IPS-NIHi7 (cell line): ENCODE measurements around the gene ADGRD2.
A peak's percentile ranks its signal among the peaks of the same experiment; 100 is the strongest.

ENCODE experiments used
- DNase-seq: peaks from one replicate; pipeline ENCODE4 v3.0.0; 2012; ENCODE audit warnings: mixed read lengths; ENCODE audit errors: extremely low spot score

The ADGRD2 gene

DNA sequence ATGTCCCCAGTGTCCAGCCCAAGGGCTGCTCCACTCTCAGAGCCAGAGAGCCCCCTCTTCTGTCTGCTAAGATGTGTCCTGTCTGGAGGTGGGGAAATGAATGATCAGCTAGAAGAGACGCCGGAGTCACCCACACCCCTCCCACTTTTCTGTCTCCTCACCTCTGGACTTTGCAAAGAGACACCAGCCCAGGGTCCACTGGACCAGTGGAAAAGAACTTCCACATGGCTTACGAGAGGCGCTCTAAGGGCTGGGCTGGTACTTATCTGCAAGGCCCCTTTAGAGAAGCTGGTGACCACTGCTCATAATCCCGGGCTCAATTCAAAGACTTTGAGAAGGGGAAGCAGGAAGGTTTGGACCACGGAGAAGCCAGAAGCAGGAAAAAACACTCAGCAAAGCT, 47.8 kb downstream of the ADGRD2 start:
- DNase-seq, result no peak

DNA sequence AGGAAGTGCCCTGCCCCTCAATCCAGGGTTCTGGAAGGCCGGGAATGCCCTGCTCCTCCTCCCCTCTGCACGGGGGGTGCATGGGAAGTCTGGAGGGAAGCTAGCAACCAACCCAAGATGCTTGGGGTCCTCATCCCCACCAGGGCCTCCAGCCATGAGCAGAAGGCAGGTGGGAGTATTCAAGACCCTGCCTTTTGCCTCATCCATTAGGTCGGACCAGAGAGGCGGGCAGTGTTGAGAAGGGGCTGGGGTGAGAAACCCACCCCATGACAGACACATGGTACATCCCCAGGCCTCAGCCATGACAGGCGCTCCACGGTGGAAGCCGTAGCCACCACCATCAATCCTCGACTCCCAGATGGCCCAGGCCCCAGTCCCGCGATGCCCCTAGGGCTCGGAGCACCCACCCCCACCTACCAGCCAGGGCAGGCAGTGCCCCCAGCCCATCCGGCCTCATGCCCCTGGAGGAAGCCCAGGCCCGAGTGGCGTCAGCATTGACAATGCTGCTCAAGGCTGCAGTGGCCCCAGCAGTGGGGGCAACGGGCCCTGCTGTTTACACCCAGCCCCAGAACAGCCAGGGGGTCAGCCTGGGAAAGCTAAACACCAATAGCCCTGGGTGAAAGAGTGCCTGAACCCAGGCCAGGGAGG, 48.4 kb downstream of the ADGRD2 start:
- DNase-seq, result no peak

DNA sequence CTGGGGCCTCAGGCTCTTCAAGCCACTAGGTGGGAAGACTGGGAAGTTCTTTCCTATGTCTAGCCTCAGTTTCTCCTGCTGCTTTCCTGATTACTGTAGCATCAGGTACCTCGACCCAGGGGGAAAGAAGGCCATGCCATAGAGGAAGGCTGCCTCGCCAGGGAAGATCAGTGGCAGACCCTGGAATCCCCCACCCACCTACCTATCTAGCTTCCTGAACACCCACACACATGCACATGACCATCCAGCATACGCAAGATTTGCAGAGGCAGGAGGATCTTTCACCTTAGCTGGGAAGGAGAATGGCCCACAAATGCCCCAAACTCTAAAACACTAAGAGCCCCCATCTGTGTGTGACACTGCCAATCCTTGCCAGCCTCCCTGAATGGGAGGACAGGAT, 49.0 kb downstream of the ADGRD2 start:
- DNase-seq, result no peak

DNA sequence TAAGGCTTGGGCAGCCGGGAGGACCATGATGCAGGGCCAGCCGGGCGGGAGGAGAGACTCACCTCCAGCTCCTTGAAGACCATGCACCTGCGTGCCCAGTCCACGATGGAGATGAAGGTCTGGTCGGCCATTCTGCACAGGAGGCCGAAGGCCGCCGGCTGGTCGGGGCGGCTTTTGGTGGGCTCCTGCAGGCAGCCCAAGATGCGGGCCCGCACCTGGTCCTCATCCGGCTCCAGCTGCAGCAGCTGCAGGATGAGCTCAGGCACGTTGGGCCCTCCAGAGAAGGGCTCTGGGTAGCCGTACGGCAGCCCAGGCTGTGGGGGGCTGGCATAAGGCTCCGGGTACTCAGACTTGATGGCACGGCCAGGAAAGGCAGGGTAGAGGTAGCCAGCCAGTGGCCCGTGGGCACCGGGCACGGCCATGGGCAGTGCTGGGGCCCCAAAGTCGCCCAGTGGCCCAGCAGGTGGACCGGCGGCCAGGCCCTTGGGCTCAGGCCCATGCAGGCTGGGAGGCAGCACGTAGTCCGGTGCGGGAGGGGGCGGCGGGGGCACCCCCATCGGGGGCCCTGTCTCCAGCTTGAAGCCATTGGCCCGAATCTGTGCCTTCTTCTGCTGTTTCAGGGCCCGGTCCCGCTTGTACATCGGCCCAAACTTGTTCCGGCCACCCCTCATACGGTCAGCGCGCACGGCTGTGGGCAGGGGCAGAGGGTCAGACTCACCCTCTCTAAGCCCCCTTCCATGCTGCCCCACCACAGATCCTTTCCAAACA, 50.0 kb downstream of the ADGRD2 start:
- no peak for DNase-seq

DNA sequence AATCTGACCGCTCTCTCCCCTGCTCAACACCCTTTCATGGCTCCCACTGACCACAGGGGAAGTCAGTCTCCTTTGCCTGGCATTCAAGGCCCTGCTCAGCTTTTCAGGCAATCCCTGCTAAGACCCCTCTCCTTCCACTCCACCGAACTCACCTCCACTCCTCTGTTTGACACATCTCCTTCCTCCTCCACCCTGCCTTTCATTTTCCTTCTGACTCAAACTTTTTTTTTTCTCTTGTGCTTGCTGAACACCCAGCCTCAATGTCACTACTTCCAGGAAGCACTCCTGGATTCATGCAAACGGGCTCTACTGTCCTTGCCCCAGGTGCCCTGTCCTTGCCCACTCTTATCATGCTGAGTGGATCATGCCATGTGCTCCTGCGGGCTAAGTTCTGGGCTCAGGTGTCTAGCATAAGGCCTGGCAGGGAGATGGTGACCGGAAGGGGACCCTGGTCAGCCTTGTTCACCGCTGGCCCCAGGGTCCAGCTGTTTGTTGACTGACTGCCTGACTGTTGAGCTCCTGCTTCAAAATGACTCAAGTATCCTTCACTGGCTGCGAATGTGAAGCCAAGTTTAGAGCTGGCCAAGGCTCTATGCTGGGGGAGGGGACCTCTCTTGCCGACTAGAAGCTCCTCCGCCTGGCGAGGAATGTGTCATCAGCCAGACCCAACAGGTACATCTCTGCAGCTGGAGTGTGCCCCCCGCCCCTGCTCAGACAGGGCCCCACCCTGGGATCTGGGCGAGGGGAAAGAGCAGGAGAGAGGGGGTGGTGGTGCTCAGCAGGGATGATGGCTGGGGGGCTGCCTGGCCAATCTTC, 50.8 kb downstream of the ADGRD2 start:
- DNase-seq, result no peak

DNA sequence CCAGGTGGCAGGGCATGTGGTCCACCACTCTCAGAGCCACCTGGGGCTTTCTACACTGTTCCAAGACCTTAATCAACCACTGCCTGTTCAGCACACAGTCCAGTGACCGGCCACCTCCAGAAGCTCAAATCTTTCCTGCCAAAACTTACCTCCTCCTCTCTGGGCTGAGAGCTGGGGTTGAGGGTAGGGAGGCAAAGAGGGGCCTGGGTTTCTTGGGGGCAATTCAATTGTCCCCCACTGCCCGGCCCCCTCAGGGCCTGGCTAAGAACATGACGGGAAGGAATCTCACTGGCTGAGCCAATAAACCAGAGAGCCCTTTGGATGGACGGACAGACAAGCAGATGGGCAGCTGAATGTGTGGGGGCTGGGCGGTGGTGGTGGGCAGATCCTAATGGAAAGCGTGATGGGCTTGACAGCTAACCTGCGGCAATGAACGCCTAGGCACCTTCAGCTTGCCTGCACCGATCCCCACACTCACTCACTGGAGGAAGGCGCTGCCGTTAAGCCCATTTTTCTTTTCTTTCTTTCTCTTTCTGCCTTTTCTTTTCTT, 51.6 kb downstream of the ADGRD2 start:
- DNase-seq, result no peak

DNA sequence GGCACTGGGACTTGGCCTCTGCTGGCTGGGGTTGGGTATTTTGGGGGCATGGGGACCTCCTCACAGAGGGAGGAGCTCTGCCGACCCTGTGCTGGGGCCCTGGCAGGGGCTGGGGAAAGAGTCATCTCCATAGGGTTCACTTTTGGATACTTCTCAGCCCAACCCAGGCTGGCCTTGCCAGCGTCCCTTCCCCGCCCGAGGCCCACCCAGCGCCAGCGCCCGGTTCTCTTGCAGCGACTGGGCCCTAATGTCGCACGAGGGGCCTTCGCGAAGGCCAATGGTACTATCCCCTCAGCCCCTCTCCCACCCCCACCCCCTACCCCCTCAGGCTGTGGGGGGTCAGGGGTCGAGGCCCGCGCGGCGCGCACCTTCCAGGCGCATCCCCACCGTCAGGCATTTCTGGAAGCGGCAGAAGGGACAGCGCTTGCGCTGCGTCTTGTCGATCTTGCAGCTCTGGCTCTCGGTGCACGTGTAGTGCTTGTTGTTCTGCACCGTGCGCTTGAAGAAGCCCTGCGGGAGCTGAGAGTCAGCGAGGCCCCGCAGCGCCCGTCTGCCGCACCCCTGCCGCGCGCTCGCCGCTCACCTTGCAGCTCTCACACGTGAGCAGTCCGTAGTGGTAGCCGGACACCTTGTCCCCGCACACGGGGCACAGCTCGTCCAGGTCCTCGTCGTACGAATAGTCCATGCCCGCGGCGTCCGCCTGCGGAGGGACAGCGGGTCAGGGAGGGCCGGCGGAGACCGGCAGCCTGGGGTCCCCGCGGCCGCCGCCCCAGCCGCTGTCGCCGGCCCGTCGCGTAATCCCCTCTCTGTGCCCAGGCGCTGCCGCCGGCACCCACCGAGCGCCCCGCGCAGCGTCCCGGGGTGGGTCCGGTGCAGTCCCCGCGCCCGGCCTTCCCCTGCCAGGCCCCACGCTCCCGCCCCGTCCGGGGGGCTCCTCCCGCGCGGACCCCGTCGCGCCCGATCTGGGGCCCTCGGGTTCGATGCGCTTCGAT, 52.8 kb downstream of the ADGRD2 start:
- DNase-seq, result no peak

DNA sequence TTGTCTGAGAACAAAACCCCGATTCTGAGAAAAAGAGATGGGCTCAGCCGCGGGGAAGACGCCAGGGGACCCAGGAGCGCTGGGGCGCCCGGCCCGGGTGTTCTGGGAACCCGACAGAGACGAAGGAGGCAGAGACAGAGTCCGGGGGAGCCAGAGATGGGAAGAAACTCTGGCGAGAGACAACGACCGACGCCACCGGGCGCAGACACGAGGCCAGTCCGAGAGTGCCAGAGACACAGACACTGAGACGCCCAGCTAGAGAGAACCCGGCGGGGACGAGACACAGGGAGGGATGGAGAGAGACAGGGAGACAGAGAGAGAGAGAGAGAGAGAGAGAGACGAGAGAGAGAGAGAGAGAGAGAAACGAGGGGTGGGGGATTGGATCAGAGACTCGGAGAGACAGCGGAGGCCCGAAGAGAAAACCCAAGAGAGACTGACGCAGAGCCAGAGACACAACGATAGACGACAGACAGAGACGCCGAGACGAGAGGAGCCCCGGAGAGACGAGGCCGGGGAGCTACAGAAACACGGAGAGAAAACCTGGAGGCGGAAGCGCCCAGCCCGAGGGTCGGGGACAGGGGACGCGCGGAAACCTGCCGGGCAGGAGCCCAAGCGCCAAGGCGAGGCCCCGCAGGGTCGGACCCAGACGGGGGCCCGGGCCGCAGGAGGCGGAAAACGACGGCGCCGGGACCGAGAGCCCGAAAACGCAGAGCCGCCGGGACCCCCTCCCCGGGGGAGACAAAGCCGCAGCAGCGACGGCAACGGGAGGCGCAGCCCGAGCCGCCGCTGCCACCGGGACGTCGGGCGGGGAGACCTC, 53.7 kb downstream of the ADGRD2 start:
- DNase-seq, result no peak

DNA sequence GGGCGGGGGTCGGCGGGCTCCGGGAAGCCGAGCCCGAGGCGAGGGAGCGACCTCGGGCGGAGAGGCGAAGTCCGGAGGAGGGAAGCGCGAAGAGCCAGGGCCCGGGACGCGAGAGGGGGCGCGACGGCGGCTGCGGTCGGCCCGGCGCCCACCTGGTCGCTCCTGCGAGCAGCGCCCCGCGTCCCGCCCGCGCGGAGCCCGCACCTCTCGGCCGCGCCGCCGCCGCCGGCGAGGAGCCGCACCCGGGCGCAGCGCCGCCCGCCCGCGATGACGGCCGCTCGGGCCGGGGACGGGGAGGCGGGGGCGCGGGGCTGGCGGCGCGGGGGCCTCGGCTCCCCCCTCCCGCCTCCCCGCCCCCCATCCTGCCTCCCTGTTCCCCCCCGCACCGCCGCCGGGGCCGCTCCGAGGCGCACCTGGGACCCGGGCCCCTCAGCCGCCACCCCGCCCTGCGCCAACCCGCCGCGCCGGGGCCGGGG, 54.3 kb downstream of the ADGRD2 start:
- no peak for DNase-seq

DNA sequence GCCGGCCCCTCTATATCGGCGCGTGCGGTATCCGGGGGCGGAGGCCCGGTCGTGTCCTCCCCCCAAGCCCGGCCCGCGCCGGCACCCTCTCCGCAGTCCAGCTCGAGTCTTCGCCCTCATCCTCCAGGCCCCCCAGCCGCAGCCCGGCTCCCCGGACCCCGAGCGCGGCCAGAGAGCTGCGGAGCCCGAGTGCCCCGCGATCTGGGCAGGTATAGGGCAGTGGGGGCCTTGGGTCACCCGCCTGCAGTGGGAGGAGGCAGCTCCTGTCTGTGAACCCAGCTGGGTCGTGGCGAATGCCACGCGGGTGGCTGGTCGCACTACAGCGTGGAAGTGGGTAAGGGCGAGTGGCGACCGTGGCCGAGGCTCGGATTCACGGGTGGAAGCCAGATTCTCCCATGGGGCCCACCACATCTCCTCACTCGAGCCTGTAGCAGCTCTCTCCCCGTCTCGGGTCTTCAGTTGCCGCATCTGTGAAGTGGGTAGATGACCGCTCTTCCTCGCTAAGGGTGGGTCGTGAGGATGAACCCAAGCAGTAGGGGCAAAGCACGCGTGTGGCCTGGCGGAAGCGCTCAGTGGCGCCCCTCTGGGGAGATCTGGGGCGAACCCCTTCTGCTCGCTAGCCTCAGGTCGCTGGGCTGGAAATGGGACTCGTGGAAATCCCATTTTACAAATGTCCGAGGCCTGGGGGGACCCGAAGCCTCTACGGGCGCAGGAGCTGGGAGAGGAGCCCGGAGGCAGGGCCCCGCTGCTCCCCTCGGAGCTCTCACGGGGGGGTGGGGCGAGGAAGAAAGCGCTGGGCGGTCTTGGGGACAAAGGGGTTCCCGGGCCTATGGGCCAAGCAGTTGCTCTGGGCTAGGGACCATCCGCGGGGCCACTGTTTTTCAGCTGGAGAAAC, 55.0 kb downstream of the ADGRD2 start:
- DNase-seq, result no peak

DNA sequence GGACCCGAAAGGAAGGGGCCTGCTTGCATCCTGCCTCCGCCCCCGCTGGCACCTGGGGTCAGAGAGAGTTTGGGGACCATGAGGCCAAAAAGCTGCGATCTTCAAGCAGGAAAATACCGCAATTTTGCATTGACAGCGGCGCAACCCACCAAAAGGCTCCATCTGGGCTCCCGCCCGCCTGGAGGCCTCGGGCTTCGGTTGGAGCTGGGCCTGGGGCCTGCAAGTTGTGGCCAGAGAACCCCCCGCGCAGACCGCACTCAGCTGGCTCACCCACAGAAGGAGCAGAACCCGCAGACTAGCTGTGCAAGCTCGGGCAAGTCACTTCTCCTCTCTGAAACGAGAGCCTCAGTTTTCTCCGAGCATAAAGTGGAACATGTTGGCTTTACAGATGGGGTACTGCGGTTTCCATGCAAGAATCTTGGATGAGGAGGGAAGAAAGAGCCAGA, 55.7 kb downstream of the ADGRD2 start:
- no peak for DNase-seq

DNA sequence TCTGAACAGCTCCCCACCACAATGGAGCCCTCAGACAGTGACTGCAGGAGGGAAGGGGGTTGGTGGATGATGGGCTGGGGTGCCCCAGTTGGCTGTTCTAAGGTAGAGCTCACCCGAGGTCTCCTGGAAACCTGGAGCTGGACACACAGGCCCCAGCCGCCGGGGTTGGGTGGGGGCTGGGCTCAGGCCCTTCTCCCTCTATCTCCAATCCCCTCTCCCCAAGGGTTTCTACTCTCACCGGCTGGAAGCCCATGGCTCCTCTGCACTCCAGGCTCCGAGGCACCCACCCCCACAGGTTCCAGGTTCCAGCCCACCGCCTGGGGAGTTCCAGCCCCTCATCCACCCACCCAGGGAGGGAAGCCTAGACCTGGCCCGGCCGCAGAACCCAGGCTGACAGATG, 56.2 kb downstream of the ADGRD2 start:
- DNase-seq, result no peak

DNA sequence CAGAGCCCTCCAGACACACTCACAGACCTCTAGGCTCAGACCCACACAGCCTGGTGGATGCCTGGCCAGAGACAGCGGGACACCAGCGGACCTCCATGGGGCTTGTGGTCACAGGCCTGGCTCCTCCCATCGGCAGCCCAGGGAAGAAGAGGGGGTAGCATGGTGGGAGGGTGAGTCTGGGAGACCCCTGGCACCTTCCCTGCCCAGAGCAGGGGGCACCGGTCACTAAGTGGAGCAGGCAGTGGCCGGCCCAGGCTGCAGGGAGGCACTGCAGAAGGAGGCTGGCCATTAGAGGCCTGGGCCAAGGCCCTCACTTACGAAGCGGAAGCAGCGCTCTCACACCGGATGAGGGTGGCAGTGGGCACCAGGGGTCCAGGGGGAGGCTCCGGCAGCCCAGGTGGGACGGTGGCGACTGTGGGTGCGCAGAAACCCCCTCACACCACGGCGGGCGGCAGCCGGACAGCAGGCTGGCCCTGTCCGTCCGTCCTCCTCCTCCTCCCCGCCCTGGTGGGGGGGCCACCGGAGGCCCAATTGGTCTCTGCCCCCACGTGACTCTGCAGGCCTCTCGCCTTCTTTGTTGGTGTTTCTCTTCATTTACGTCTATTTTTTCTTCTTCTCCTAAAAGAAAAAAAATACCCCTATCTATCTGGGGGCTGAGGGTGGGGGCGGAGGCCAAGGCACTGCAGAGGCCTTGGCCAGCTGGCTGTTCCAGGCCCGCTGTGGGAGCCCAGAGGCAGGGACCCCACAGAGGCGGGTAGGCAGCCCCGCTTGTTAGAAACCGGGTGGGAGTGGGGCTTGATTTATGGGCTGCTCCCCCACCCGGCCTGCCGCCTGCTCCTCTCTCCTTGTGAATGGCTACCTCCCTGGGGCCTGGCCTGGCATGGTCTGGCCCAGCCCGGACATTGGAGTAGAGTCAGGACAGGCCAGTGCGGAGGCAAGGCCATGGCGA, 57.0 kb downstream of the ADGRD2 start, which contains the start of gene NR5A1:
Gene NR5A1, minus strand, starts transcription at position 469 of the 949 bp plus-strand sequence. CDS start 4,004 bp downstream, outside the sequence.
- DNase-seq, result no peak

DNA sequence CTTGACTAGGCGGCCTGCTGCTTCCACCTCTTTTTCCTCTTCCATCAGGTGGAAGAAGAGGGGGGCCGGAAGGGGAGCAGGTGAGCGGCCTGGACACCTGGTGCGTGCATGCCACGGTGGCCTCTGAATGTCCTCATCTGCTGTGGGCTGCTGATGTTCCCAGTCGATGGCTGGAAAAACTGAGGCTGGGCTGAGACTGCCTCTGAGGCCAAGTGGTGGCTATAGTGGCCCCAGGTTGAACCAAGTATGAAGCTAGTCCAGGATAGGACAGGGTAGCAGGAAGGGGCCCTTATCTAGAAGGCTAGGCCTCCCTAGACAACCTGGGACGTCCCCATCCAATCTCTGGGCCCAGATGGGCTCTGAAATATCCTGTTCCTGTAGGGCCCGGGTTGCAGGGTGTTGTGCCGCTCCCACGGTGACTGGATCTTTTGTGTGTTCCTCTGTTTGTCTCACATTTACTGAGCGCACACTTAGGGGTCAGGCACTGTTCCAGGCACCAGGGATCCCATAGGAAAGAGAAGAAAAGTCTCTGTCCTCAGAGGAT, 57.7 kb downstream of the ADGRD2 start:
- DNase-seq, result no peak

DNA sequence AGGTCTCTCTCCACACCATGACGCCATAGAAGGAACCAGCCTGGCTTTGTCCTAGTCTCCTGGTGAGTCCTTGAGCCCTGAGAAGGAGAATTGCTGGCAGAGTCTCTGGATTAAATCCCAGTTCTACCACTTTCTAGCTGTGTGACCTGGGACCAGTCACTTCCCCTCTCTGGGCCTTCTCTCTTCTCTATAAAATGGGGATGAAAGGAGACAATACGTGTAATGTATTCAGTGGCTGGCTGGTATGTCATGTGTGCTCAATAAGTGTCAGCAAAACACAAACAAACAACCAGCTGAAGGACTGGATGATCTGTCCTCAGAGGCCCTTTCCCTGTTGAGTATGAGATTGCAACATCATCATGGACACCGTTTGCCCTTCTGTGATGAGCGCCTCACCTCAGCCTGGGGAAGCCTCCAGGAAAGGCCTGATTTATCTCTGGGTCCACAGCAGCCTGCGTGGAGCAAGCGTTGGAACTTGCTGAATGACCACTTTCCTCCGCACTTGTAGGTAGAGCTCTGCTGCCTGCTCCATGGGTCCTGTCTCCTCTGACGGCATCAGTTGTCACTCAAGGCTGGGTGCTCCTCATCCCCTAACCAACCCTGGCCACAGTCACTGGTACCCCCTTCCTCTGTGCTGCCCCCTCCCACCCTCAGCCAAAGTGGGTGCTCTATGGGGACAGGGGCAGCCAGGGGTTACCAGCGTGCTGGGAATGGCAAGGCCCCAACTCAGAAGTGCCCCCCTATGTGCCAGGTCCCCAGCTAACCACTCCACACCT, 60.6 kb downstream of the ADGRD2 start:
- no peak for DNase-seq

DNA sequence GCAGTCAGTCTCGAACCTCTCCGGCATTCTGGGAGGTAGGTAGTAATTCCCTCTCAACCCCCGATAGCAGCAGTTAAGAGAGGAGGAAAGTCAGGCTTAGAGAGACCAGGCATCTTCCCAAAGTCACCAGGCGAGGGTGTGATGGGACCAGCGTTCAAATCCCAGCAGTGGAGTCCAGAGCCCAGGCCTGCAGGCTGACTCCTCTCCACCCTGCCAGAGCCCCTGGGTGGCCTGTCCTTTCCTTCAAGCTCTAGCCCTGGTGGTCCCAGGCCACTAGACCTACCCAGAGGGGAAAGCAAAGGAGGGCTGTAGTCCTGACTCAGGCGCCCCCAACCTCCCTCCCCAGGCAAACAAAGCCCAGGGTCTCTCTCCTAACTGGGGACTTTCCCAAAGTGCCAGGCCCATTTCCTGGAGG, 61.2 kb downstream of the ADGRD2 start:
- peak; percentile 64 for DNase-seq
